A549 (cell line): ENCODE results near the gene SEC31B.

ENCODE experiments used
- CEBPB ChIP-seq, 2 experiments: fragments of >200 bp in 1 of 2; sonication (Bioruptor Twin) in 1 of 2; formaldehyde crosslinking in 1 of 2; IDR thresholded peaks; 2 replicates each; pipeline ENCODE4 v1.6.1; 2012 to 2016
- RAD21 ChIP-seq, 2 experiments: fragments of >200 bp in 1 of 2; sonication (Bioruptor Twin) in 1 of 2; formaldehyde crosslinking in 1 of 2; IDR thresholded peaks in 1 of 2; conservative IDR thresholded peaks in 1 of 2; 2 replicates in 1 of 2; 3 replicates in 1 of 2; pipeline ENCODE4 v1.6.1; 2012 to 2018; ENCODE audit warnings: inconsistent platforms in 1 of 2
- TF ChIP-seq, protein P1 (sequence below): fragments of >200 bp; sonication (Bioruptor Twin); formaldehyde crosslinking; IDR thresholded peaks from 3 replicates; pipeline ENCODE4 v1.5.1; 2016
- TF ChIP-seq, protein P2 (sequence below): fragments of 450-650 bp; IDR thresholded peaks from 2 replicates; pipeline ENCODE4 v1.6.1; 2014; ENCODE audit warnings: antibody characterized with exemption

DNA sequence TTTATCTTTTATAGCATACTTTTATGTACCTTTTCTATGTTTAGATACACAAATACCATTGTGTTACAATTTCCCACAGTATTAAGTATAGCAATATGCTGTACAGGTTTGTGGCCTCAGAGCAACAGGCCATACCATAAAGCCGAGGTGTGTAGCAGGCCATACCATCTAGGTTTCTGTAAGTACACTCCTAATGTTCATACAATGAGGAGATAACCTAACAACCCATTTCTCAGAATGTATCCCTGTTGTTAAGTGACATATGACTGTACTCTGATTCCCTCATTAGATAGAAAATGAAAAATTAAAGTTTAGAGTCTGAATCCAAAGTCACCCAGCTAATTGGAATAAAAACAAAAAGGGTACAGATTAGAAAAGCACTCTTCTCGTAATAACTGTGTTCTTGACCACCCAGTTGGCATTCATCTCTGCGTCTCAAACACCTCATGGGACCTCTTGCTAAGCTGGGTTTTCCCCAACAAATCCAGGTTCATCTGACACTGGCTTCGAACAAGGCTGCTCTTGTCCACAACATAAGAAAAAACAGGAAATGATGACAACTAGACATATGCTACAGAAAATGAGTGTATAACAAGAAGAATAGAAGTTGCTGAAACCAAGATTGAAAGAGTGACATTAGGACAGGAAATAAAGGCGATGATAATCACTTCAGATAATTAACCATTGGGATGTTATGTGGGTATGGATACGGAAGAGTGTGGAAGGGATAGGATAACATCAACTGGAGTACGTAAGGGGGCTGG, 8.6 kb upstream of the SEC31B start:
- TF ChIP-seq, protein P1, sequence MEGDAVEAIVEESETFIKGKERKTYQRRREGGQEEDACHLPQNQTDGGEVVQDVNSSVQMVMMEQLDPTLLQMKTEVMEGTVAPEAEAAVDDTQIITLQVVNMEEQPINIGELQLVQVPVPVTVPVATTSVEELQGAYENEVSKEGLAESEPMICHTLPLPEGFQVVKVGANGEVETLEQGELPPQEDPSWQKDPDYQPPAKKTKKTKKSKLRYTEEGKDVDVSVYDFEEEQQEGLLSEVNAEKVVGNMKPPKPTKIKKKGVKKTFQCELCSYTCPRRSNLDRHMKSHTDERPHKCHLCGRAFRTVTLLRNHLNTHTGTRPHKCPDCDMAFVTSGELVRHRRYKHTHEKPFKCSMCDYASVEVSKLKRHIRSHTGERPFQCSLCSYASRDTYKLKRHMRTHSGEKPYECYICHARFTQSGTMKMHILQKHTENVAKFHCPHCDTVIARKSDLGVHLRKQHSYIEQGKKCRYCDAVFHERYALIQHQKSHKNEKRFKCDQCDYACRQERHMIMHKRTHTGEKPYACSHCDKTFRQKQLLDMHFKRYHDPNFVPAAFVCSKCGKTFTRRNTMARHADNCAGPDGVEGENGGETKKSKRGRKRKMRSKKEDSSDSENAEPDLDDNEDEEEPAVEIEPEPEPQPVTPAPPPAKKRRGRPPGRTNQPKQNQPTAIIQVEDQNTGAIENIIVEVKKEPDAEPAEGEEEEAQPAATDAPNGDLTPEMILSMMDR: no peak
- TF ChIP-seq CEBPB (IDR thresholded peaks at IDR 0.05) (no peak), RAD21 (conservative IDR thresholded peaks at IDR 0.05 in 1 of 2, IDR thresholded peaks at IDR 0.05 in 1 of 2) (no peak)
- TF ChIP-seq, protein P2, sequence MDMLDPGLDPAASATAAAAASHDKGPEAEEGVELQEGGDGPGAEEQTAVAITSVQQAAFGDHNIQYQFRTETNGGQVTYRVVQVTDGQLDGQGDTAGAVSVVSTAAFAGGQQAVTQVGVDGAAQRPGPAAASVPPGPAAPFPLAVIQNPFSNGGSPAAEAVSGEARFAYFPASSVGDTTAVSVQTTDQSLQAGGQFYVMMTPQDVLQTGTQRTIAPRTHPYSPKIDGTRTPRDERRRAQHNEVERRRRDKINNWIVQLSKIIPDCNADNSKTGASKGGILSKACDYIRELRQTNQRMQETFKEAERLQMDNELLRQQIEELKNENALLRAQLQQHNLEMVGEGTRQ: no peak
